HEK293T (cell line): ENCODE results near the gene ZBTB20.
A peak's percentile ranks its signal among the peaks of the same experiment; 100 is the strongest.

ENCODE experiments used
- CTCF ChIA-PET: fragments of 350-600 bp; formaldehyde crosslinking; extraction: SDS; loops from one replicate; lab custom pipeline; 2021; ENCODE audit warnings: antibody characterized with exemption, inconsistent platforms; lab: Yijun Ruan, JAX
- POLR2A ChIA-PET: fragments of 350-600 bp; formaldehyde crosslinking; extraction: SDS; loops from one replicate; lab custom pipeline; 2020; ENCODE audit warnings: antibody characterized with exemption, inconsistent platforms; lab: Yijun Ruan, JAX
- DNase-seq: peaks from one replicate; pipeline ENCODE4 v3.0.0; 2012; ENCODE audit warnings: mixed read lengths; ENCODE audit errors: extremely low spot score
- ARNT ChIP-seq: fragments of 450-650 bp; IDR thresholded peaks from 2 replicates; pipeline ENCODE4 v1.6.1; 2017; ENCODE audit warnings: mild to moderate bottlenecking
- BHLHE40 ChIP-seq: fragments of 450-650 bp; IDR thresholded peaks from 2 replicates; pipeline ENCODE4 v1.6.1; 2016; ENCODE audit warnings: mild to moderate bottlenecking, moderate library complexity, borderline replicate concordance
- CTBP1 ChIP-seq: fragments of 450-650 bp; IDR thresholded peaks from 2 replicates; pipeline ENCODE4 v1.6.1; 2016; ENCODE audit warnings: borderline replicate concordance
- ELF4 ChIP-seq: fragments of 450-650 bp; IDR thresholded peaks from 2 replicates; pipeline ENCODE4 v1.6.1; 2017; ENCODE audit warnings: antibody characterized with exemption
- FOXA1 ChIP-seq: fragments of 450-650 bp; IDR thresholded peaks from 2 replicates; pipeline ENCODE4 v1.6.1; 2016; ENCODE audit warnings: mild to moderate bottlenecking
- FOXK2 ChIP-seq: fragments of 450-650 bp; IDR thresholded peaks from 2 replicates; pipeline ENCODE4 v1.6.1; 2016; ENCODE audit warnings: mild to moderate bottlenecking
- FOXM1 ChIP-seq: fragments of 450-650 bp; IDR thresholded peaks from 2 replicates; pipeline ENCODE4 v1.6.1; 2017; ENCODE audit warnings: mild to moderate bottlenecking, borderline replicate concordance
- HDGF ChIP-seq: fragments of 450-650 bp; IDR thresholded peaks from 2 replicates; pipeline ENCODE4 v1.6.1; 2017; ENCODE audit warnings: antibody characterized with exemption, borderline replicate concordance
- L3MBTL2 ChIP-seq: fragments of 450-650 bp; conservative IDR thresholded peaks from 2 replicates; pipeline ENCODE4 v1.6.1; 2016; ENCODE audit warnings: mild to moderate bottlenecking
- LEF1 ChIP-seq: fragments of 450-650 bp; IDR thresholded peaks from 2 replicates; pipeline ENCODE4 v1.6.1; 2017; ENCODE audit warnings: mild to moderate bottlenecking, borderline replicate concordance
- NFRKB ChIP-seq: fragments of 450-650 bp; IDR thresholded peaks from 2 replicates; pipeline ENCODE4 v1.6.1; 2016; ENCODE audit warnings: mild to moderate bottlenecking, moderate library complexity
- PKNOX1 ChIP-seq: fragments of 450-650 bp; IDR thresholded peaks from 2 replicates; pipeline ENCODE4 v1.6.1; 2016
- SP1 ChIP-seq: fragments of 450-650 bp; IDR thresholded peaks from 2 replicates; pipeline ENCODE4 v1.6.1; 2017
- SUZ12 ChIP-seq: fragments of 450-650 bp; IDR thresholded peaks from 2 replicates; pipeline ENCODE4 v1.6.1; 2016; ENCODE audit warnings: mild to moderate bottlenecking
- TARDBP ChIP-seq: fragments of 450-650 bp; IDR thresholded peaks from 2 replicates; pipeline ENCODE4 v1.6.1; 2016
- ZNF384 ChIP-seq: fragments of 450-650 bp; IDR thresholded peaks from 2 replicates; pipeline ENCODE4 v1.6.1; 2016

The ZBTB20 gene

GRCh38 chr3:114417675-114418074 is 729.4 kb downstream of the ZBTB20 start:
- TF ChIP-seq PKNOX1 = no peak
- TF ChIP-seq HDGF = no peak
- TF ChIP-seq LEF1 = no peak
- TF ChIP-seq TARDBP = no peak
- no peak for TF ChIP-seq SP1
- POLR2A ChIA-PET = no interaction called here
- DNase-seq = no peak
- CTCF ChIA-PET = interaction anchor here (1.4 to 1.6 kb wide), 2 partner anchors 8 to 33 kb away, joined by 5 to 11 read pairs; no protein-coding TSS in a partner anchor

GRCh38 chr3:114417265-114417664 is 729.8 kb downstream of the ZBTB20 start:
- POLR2A ChIA-PET = no interaction called here
- CTCF ChIA-PET = no interaction called here
- no peak for DNase-seq
- TF ChIP-seq HDGF (no peak), LEF1 (no peak), PKNOX1 (no peak), SUZ12 (no peak), FOXM1 (no peak), SP1 (no peak), CTBP1 (no peak), BHLHE40 (no peak), NFRKB (no peak), ELF4 (no peak), FOXA1 (no peak), ZNF384 (no peak), ARNT (no peak), TARDBP (no peak), L3MBTL2 (no peak), FOXK2 (no peak)

GRCh38 chr3:114411811-114412803 is 735.0 kb downstream of the ZBTB20 start:
- POLR2A ChIA-PET = no interaction called here
- no peak for TF ChIP-seq FOXK2
- DNase-seq = no peak
- CTCF ChIA-PET = no interaction called here

- no peak for DNase-seq
- ChIA-PET POLR2A (no interaction called here), CTCF (no interaction called here)
- TF ChIP-seq PKNOX1 = no peak
Observed at GRCh38 chr3:114411190-114411668, 735.9 kb downstream of the ZBTB20 start.

- no peak for DNase-seq
- 0 out of 2 replicates have a peak, but pooled peaks have one; percentile 19 for TF ChIP-seq ZNF384
- no peak for TF ChIP-seq NFRKB
- CTCF ChIA-PET = interaction anchor here (0.5 to 1.2 kb wide), 3 partner anchors 10 to 863 kb away, joined by 3 to 11 read pairs (median 3); no protein-coding TSS in a partner anchor
- POLR2A ChIA-PET = no interaction called here
Observed at GRCh38 chr3:114408736-114409670, 738.1 kb downstream of the ZBTB20 start.

GRCh38 chr3:114406922-114407321 is 740.2 kb downstream of the ZBTB20 start:
- DNase-seq = no peak
- ChIA-PET CTCF (no interaction called here), POLR2A (no interaction called here)
- no peak for TF ChIP-seq HDGF
- TF ChIP-seq NFRKB = no peak
- no peak for TF ChIP-seq ELF4
- no peak for TF ChIP-seq SUZ12
- no peak for TF ChIP-seq BHLHE40
- TF ChIP-seq ARNT = no peak
